Caco-2 (cell line): ENCODE results near the gene GPS1. TPM values are rescaled to one million over a fixed set of nuclear protein-coding genes. Genes with fewer than 3 reads are reported as not detected.

Source experiments
- BruUV-seq: library from RNA; stranded (reverse); fragments of 400-500 nt; replicated peaks from 2 replicates; lab custom pipeline; 2021; lab: Mats Ljungman, UMichigan
- CTCF ChIA-PET: fragments of 300-600 bp; sonication (Branson Sonifier 250); formaldehyde crosslinking; loops from one replicate; lab custom pipeline; 2022; ENCODE audit warnings: antibody characterized with exemption; lab: Charles Lee
- POLR2A ChIA-PET: fragments of 300-600 bp; sonication (Branson Sonifier 250); formaldehyde crosslinking; loops from one replicate; lab custom pipeline; 2022; ENCODE audit warnings: antibody characterized with exemption; lab: Charles Lee
- DNase-seq, 2 experiments: peaks; one replicate each; pipeline versions ENCODE4 v3.0.0 to v3.0.0-alpha.2; 2020 to 2022
- H3K27me3 ChIP-seq: replicated peaks from 2 replicates; pipeline ENCODE4 v1.6.0; 2011; ENCODE audit warnings: low read length; ENCODE audit not compliant: control insufficient read depth, insufficient read depth
- H3K36me3 ChIP-seq: 2 replicates; pipeline ENCODE4 v1.5.1; 2011; ENCODE audit warnings: low read length; ENCODE audit not compliant: control insufficient read depth, insufficient read depth
- H3K4me1 ChIP-seq: fragments of 250-450 bp; sonication (Bioruptor Pico); 2 replicates; pipeline ENCODE4 v1.5.1; 2020; ENCODE audit warnings: mild to moderate bottlenecking
- H3K4me3 ChIP-seq: 2 replicates; pipeline ENCODE4 v1.5.1; 2011; ENCODE audit warnings: low read depth, mild to moderate bottlenecking, control low read depth, low read length
- H3K9me3 ChIP-seq: fragments of 250-450 bp; sonication (Bioruptor Pico); 2 replicates; pipeline ENCODE4 v1.5.1; 2020; ENCODE audit warnings: mild to moderate bottlenecking, moderate library complexity
- H3K27ac Mint-ChIP-seq: one replicate; pipeline ENCODE4 v1.8.0; 2022; ENCODE audit warnings: mixed read lengths; ENCODE audit not compliant: unreplicated experiment
- H3K27me3 Mint-ChIP-seq: one replicate; pipeline ENCODE4 v1.8.0; 2022; ENCODE audit warnings: mixed read lengths; ENCODE audit not compliant: insufficient read depth, unreplicated experiment
- H3K36me3 Mint-ChIP-seq: one replicate; pipeline ENCODE4 v1.8.0; 2022; ENCODE audit warnings: mild to moderate bottlenecking, mixed read lengths; ENCODE audit not compliant: insufficient read depth, unreplicated experiment
- H3K4me1 Mint-ChIP-seq: one replicate; pipeline ENCODE4 v1.8.0; 2022; ENCODE audit warnings: low read depth, mixed read lengths; ENCODE audit not compliant: unreplicated experiment
- H3K4me3 Mint-ChIP-seq: one replicate; pipeline ENCODE4 v1.8.0; 2022; ENCODE audit warnings: mild to moderate bottlenecking, moderate library complexity, mixed read lengths; ENCODE audit not compliant: unreplicated experiment
- H3K9me3 Mint-ChIP-seq: one replicate; pipeline ENCODE4 v1.8.0; 2022; ENCODE audit warnings: mixed read lengths; ENCODE audit not compliant: unreplicated experiment
- CTCF ChIP-seq, 2 experiments: fragments of 200-600 bp in 1 of 2; IDR thresholded peaks; 1 replicate in 1 of 2; 2 replicates in 1 of 2; pipeline versions ENCODE4 v1.5.1 to v1.8.0; 2011 to 2022; ENCODE audit warnings: antibody characterized with exemption in 1 of 2, control low read depth in 1 of 2, inconsistent platforms in 1 of 2, low read depth in 1 of 2, low read length in 1 of 2, mild to moderate bottlenecking in 1 of 2, moderate library complexity in 1 of 2; ENCODE audit not compliant: insufficient read depth in 1 of 2, severe bottlenecking in 1 of 2, unreplicated experiment in 1 of 2
- intact Hi-C: fragments of 100-400 bp; cut with micrococcal nuclease; formaldehyde crosslinking; loops from one replicate; pipeline ENCODE4 v1.10.0; 2022; ENCODE audit not compliant: unreplicated experiment
- total RNA-seq: library from RNA; stranded (reverse); gene quantifications from 2 replicates; pipeline ENCODE4 v1.2.3, GENCODE V29; 2022

The GPS1 gene
- total RNA-seq, 1 experiment from 2014 or later = 195 TPM

- Histone ChIP-seq H3K36me3 (no peaks in the 10 kb centered on the region; the same call in none of the 2 replicates), H3K4me3 (peak overlapping the region; percentile 85), H3K27me3 (no peaks in the 10 kb centered on the region), H3K9me3 (no peaks in the 10 kb centered on the region), H3K4me1 (peaks cover 15% of the 10 kb centered on the region)
- ChIA-PET CTCF (interaction anchor here (0.6 to 5.0 kb wide), 9 partner anchors 9 to 533 kb away, joined by 3 to 92 read pairs (median 11); partner anchors contain the start of genes DCXR, NOTUM and RAC3), POLR2A (interaction anchor here (2.1 to 2.9 kb wide), 3 partner anchors 10 to 62 kb away, joined by 7 to 51 read pairs (median 12); partner anchors contain the start of genes DCXR and RAC3)
- peak; percentile 77 to 79 for DNase-seq
- peak overlapping the region; percentile 82 for H3K27ac Mint-ChIP-seq
- intact Hi-C loops = loop anchor here (1.0 to 5.0 kb wide), 3 partner anchors 60 to 149 kb away; partner anchors contain the start of genes ARHGDIA, MAFG and NOTUM
- H3K36me3 Mint-ChIP-seq = peaks cover 65% of the 10 kb centered on the region
- BruUV-seq = no TSS peak
- no peaks in the 10 kb centered on the region for H3K27me3 Mint-ChIP-seq
- peaks cover 6% of the 10 kb centered on the region for H3K4me1 Mint-ChIP-seq
- peak overlapping the region; percentile 83 for H3K4me3 Mint-ChIP-seq
- no peaks in the 10 kb centered on the region for H3K9me3 Mint-ChIP-seq
- peak; percentile 67 to 80 for TF ChIP-seq CTCF (IDR thresholded peaks at IDR 0.05; ENCODE audit: insufficient read depth in 1 of 2, low read depth in 1 of 2, low read length in 1 of 2, severe bottlenecking in 1 of 2, unreplicated experiment in 1 of 2)
These were observed 30.4 kb upstream of the GPS1 start for GRCh38 chr17:82021107-82021899.

GRCh38 chr17:82021900-82022309 is 29.8 kb upstream of the GPS1 start:
- BruUV-seq = no TSS peak
- Mint-ChIP-seq H3K36me3 (peaks cover 65% of the 10 kb centered on the region), H3K9me3 (no peaks in the 10 kb centered on the region), H3K4me3 (peak overlapping the region; percentile 83), H3K27ac (peak overlapping the region; percentile 59), H3K4me1 (peaks cover 6% of the 10 kb centered on the region), H3K27me3 (no peaks in the 10 kb centered on the region)
- Histone ChIP-seq H3K27me3 (no peaks in the 10 kb centered on the region), H3K36me3 (no peaks in the 10 kb centered on the region; the same call in none of the 2 replicates), H3K4me3 (peak overlapping the region; percentile 85), H3K9me3 (no peaks in the 10 kb centered on the region), H3K4me1 (peaks cover 15% of the 10 kb centered on the region)
- TF ChIP-seq CTCF (IDR thresholded peaks at IDR 0.05; ENCODE audit: insufficient read depth in 1 of 2, low read depth in 1 of 2, low read length in 1 of 2, severe bottlenecking in 1 of 2, unreplicated experiment in 1 of 2) = no peak
- POLR2A ChIA-PET = interaction anchor here (1.7 to 2.9 kb wide), 4 partner anchors 10 to 76 kb away, joined by 7 to 51 read pairs (median 12); partner anchors contain the start of genes DCXR, FASN and RAC3
- DNase-seq = no peak
- intact Hi-C loops = loop anchor here (1.0 to 5.0 kb wide), 3 partner anchors 61 to 150 kb away; partner anchors contain the start of genes ARHGDIA, MAFG and NOTUM
- CTCF ChIA-PET = interaction anchor here (0.6 to 5.0 kb wide), 6 partner anchors 9 to 533 kb away, joined by 4 to 92 read pairs (median 24); partner anchors contain the start of genes DCXR, NOTUM and RAC3
